ENCODE data around the gene MYCBPAP. TPM values are rescaled to one million over a fixed set of nuclear protein-coding genes. Genes with fewer than 3 reads are reported as not detected.

The MYCBPAP gene
- total RNA-seq, 3 donors from 2014 or later = 1.6 to 3.4 (median 2.4) TPM

DNA sequence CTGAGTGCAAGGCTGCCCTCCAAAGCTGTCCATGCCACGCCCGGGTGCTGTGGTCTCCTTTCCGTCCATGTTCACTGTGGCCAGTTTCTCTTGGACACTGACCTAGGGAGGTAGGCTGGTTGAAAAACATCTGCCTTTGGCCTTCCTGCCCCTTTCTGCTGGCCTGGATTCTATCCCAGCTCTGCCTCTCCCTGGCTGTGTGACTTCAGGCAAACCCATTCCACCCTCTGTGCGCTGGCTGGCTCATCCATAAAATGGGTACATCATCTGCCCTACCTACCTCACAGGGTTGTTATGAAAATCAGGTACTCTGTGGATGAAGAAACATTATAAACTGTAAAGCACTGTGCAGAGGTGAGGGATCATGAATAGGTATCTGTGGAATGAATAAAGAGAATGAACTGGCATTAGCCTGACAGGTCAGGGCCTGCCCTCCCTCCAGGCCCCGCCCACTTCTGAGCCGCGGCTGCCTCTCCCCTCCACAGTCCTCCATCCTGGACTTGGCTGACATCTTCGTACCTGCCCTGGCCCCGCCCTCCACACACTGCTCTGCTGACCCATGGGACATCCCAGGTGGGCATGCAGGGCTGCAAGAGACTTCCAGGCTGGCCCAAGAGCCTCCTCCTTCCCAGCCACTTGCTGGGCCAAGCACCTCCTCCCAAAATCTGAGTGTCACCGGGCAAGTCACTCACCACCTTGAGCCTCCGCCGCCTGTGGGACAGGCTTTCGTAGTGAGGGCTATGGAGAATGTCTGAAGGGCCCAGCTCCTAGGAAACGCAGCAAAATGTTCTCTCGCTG lies 31.7 kb downstream of the MYCBPAP start:
- Histone ChIP-seq H3K4me1 (ENCODE audit: low read depth) (peaks cover 61% of the 10 kb centered on the region), H3K9me3 (no peaks in the 10 kb centered on the region), H3K4me3 (no peak overlapping the region), H3K36me3 (ENCODE audit: low read depth) (no peaks in the 10 kb centered on the region)
- intact Hi-C loops (cut with DNase I, micrococcal nuclease) = loop anchor here (5.0 to 10.0 kb wide), 4 partner anchors 55 to 305 kb away; partner anchors contain the start of gene ANKRD40 (in 1 of the 2)
- ATAC-seq (peak; percentile 33), DNase-seq (peak; percentile 70 to 82 (median 82))
- TF ChIP-seq, protein P1, sequence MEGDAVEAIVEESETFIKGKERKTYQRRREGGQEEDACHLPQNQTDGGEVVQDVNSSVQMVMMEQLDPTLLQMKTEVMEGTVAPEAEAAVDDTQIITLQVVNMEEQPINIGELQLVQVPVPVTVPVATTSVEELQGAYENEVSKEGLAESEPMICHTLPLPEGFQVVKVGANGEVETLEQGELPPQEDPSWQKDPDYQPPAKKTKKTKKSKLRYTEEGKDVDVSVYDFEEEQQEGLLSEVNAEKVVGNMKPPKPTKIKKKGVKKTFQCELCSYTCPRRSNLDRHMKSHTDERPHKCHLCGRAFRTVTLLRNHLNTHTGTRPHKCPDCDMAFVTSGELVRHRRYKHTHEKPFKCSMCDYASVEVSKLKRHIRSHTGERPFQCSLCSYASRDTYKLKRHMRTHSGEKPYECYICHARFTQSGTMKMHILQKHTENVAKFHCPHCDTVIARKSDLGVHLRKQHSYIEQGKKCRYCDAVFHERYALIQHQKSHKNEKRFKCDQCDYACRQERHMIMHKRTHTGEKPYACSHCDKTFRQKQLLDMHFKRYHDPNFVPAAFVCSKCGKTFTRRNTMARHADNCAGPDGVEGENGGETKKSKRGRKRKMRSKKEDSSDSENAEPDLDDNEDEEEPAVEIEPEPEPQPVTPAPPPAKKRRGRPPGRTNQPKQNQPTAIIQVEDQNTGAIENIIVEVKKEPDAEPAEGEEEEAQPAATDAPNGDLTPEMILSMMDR (IDR thresholded peaks at IDR 0.05) = no peak

DNA sequence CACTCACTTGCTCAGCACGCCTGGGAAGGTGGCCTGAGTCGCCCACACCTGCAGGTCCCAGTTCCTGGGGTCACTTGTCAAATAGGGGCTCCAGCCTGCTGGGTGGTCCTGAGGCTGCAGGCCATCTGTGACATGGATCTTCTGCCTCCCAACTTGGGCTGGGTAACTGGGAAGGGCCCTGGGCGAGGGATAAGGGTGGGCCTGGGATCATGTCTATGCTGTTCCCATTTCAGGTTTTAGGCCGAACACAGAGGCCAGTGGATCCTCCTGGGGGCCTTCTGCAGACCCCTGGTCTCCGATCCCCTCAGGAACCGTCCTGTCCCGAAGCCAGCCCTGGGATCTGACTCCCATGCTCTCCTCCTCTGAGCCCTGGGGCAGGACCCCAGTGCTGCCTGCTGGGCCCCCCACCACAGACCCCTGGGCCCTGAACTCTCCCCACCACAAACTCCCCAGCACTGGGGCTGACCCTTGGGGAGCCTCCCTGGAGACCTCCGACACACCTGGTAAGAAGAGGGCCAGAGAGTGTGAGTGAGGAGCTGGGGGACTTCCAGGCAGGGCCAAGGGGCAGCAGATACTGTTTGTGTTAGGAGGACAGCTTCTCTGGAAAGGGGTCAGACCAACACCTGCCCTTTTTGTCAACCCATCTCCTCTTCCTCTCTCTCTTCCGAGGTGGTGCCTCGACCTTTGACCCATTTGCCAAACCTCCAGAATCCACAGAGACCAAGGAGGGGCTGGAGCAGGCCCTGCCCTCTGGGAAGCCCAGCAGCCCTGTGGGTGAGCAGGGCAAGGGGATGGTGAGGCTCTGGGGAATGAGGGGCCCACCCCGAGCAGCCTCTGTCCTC lies 32.5 kb downstream of the MYCBPAP start:
- DNase-seq (peak in 2 of 3 donors; percentile 57 to 59), ATAC-seq (no peak)
- H3K36me3 ChIP-seq (ENCODE audit: low read depth) = no peaks in the 10 kb centered on the region
- no peaks in the 10 kb centered on the region for H3K9me3 ChIP-seq
- H3K4me3 ChIP-seq = no peak overlapping the region
- intact Hi-C loops (cut with DNase I, micrococcal nuclease) = loop anchor here (5.0 to 10.0 kb wide), 4 partner anchors 56 to 304 kb away; partner anchors contain the start of gene ANKRD40 (in 1 of the 2)
- TF ChIP-seq, protein P1 (IDR thresholded peaks at IDR 0.05) = no peak
- peaks cover 57% of the 10 kb centered on the region for H3K4me1 ChIP-seq (ENCODE audit: low read depth)

DNA sequence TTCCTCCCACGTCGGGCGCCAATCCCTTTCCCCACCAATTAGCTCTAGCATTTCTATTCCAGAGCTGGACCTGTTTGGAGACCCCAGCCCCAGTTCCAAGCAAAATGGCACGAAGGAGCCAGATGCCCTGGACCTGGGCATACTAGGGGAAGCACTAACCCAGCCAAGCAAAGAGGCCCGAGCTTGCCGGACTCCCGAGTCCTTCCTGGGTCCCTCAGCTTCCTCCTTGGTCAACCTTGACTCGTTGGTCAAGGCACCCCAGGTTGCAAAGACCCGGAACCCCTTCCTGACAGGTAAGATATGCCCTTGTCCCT lies 33.1 kb downstream of the MYCBPAP start:
- Histone ChIP-seq H3K4me1 (ENCODE audit: low read depth) (peaks cover 58% of the 10 kb centered on the region), H3K36me3 (ENCODE audit: low read depth) (no peaks in the 10 kb centered on the region), H3K9me3 (no peaks in the 10 kb centered on the region), H3K4me3 (no peak overlapping the region)
- no peak for ATAC-seq
- no peak for DNase-seq
- TF ChIP-seq, protein P1 (IDR thresholded peaks at IDR 0.05) = no peak
- intact Hi-C loops (cut with DNase I, micrococcal nuclease) = loop anchor here (5.0 to 10.0 kb wide), 4 partner anchors 57 to 303 kb away; partner anchors contain the start of gene ANKRD40 (in 1 of the 2)

DNA sequence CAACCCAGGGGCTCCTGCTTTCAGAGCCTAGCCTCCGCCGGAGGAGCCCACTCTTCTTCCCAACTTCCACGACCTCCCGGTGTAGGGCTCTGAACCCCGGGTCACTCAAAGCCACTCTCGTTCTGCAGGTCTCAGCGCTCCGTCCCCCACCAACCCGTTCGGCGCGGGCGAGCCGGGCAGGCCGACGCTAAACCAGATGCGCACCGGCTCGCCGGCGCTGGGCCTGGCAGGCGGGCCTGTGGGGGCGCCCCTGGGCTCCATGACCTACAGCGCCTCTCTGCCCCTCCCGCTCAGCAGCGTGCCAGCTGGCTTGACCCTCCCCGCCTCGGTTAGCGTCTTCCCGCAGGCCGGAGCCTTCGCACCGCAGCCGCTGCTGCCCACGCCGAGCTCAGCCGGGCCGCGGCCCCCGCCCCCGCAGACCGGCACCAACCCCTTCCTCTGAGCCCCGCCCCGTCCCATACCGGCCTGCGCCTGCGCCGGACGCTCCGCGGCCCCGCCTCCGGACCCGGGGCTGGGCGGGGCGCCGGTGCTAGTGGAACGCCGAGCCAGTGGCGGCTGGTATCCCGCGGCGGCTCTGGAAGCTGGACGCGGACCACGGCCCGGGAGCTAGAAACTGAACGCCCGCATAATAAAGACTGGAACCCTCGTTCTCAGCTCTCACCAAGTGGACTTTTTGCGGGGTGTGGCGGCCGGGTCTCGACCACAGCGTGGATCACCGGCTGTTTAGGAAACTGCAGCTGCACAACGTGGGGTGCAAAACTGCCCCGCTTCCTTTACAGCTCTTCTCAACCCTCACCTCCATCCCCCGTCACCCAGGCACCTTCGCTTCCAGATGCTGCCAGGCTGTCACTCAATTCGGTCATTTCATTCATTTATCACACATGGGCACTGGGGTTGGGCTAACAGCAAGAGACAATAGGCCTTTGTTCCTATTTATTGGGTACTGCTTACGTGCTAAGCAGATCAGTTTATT lies 33.8 kb downstream of the MYCBPAP start:
- peaks cover 64% of the 10 kb centered on the region for H3K4me1 ChIP-seq (ENCODE audit: low read depth)
- H3K36me3 ChIP-seq (ENCODE audit: low read depth) = no peaks in the 10 kb centered on the region
- intact Hi-C loops (cut with DNase I, micrococcal nuclease) = loop anchor here (5.0 to 10.0 kb wide), 4 partner anchors 57 to 303 kb away; partner anchors contain the start of gene ANKRD40 (in 1 of the 2)
- ATAC-seq = peak; percentile 81
- peak; percentile 90 to 95 (median 92) for DNase-seq
- TF ChIP-seq, protein P1 (IDR thresholded peaks at IDR 0.05) = no peak
- H3K9me3 ChIP-seq = no peaks in the 10 kb centered on the region
- H3K4me3 ChIP-seq = peak overlapping the region; percentile 12

Data from mucosa of descending colon (tissue), 3 donors.